Fibroblast of villous mesenchyme (primary cell): ENCODE results near the gene OR5B21. TPM values are rescaled to one million over a fixed set of nuclear protein-coding genes. Genes with fewer than 3 reads are reported as not detected.

ENCODE experiments used
- DNase-seq: peaks from one replicate; pipeline ENCODE4 v3.0.0-alpha.2; 2010; ENCODE audit warnings: low read depth
- H3K4me3 ChIP-seq: 2 replicates; pipeline ENCODE4 v1.5.1; 2011; ENCODE audit warnings: low read depth, mild to moderate bottlenecking, low read length
- CTCF ChIP-seq: IDR thresholded peaks from 2 replicates; pipeline ENCODE4 v1.5.1; 2012; ENCODE audit warnings: low read depth, mild to moderate bottlenecking, low read length; ENCODE audit not compliant: insufficient read depth
- total RNA-seq: library from RNA; depleted of rRNA; stranded (reverse); fragments of >200 nt; gene quantifications from 2 replicates; pipeline ENCODE4 v1.2.3, GENCODE V29; 2012

Gene OR5B21
- total RNA-seq, 1 donor: not detected

DNA sequence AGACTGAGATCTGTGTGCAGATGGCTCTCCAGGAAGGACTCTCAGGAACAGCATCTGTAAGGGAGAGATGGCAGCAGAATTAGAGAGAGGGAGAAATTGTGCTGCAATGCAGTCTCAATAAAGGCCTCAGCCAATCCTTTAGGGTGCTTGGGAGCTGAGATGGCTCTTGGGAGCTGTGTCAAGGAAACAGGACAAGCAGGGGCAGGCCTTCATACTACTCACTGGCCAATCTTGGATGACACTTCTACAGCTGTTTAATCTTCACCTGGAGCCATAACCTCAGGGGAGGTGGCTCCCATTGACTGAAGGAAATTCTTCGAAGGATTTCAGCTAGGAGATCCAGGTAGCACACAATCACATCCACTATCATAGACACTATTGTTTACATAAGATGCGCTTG, 10.0 kb downstream of the OR5B21 start:
- H3K4me3 ChIP-seq: no peak overlapping the region
- DNase-seq: no peak
- TF ChIP-seq CTCF: no peak

GRCh38 chr11:58495906-58496305, 12.0 kb downstream of the OR5B21 start:
- H3K4me3 ChIP-seq: no peak overlapping the region
- TF ChIP-seq CTCF: no peak
- no peak for DNase-seq

DNA sequence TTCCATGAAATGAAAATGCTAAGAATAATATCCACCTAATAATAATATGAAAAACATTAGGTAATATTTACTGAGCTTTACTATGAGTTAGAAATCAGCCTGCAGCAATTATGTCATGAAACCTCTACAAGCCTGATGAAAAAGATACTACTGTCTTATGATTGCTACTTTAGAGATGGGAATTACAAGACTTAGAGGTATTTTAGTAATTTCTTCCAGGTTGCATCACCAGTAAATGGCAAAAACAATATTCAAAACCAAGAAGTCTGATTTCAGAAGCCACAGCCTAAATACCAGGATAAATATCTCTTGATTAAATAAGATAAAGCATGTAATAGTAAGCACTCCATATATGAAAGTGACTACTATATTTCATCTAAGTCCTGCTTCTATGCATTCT, 13.8 kb downstream of the OR5B21 start:
- no peak for TF ChIP-seq CTCF
- H3K4me3 ChIP-seq: no peak overlapping the region
- peak; percentile 14 for DNase-seq

GRCh38 chr11:58493676-58494075, 14.2 kb downstream of the OR5B21 start:
- no peak for TF ChIP-seq CTCF
- DNase-seq: no peak
- H3K4me3 ChIP-seq: no peak overlapping the region

DNA sequence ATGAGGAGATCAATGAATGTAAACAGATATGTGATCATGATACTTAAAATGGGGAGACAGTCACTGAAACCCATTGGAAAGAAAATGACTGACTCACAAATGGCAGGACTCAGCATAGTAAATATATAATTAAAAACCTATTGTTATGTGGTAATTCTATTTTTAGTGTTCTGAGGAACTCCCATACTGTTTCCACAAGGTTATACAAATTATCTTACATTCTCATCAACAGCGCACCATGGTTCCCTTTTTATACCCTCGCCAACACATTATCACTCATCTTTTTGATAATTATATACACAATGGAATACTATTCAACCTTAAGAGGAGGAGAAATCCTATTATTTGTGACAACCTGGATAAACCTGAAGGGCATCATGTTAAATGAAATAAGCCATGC, 17.1 kb downstream of the OR5B21 start:
- TF ChIP-seq CTCF: no peak
- no peak overlapping the region for H3K4me3 ChIP-seq
- DNase-seq: no peak

DNA sequence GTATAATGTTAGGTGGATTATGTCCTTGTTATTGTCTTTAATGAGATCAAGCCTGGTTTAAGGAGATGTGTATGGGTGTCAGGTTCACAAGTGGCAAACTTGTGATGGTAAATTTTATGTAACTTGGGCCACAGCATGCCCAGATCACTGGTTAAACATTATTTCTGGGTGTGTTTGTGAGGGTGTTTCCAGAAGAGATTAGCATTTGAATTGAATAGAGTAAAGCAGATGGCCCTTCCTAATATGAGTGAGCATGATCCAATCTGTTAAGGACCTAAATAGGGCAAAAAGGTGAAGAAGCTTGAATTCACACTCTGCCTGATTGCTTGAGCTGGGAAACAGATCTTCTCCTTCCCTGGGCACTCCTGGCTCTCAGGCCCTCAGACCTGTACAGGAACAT, 20.7 kb downstream of the OR5B21 start:
- TF ChIP-seq CTCF: no peak
- no peak for DNase-seq
- no peak overlapping the region for H3K4me3 ChIP-seq

DNA sequence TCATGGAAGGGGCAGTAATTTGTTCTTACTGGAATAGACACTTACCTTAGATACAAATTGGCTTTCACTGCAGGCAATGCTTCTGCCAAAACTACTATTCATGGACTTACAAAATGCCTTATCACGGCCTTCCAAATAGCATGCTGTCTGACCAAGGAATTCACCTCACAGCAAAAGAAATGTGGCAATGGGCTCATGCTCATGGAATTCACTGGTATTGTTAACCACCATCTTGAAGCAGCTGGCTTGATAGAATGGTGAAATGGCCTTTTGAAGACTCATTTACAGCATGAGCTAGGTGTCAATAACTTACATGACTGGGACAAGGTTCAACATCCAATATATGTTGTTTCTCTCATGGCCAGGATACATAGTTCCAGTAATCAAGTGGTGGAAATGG, 21.9 kb downstream of the OR5B21 start:
- H3K4me3 ChIP-seq: no peak overlapping the region
- TF ChIP-seq CTCF: no peak
- no peak for DNase-seq
